Measurements from ENCODE around the gene TBL1XR1. TPM values are rescaled to one million over a fixed set of nuclear protein-coding genes. Genes with fewer than 3 reads are reported as not detected.

The TBL1XR1 gene
- total and polyA plus RNA-seq, 2 of the 8 experiments (the other 6 are each of a cell fraction or from before 2014, with no cell fraction given): 28.1 to 147 TPM

- TF ChIP-seq NANOG (IDR thresholded peaks at IDR 0.05; ENCODE audit: insufficient read depth, low read depth, low read length, poor library complexity, severe bottlenecking): no peak
- no peak for TF ChIP-seq SRF (IDR thresholded peaks at IDR 0.05; ENCODE audit: low read depth, low read length)
- no peak for TF ChIP-seq RNF2 (IDR thresholded peaks at IDR 0.05; ENCODE audit: borderline replicate concordance, low read depth, low read length, missing control alignments, poor library complexity, severe bottlenecking)
- no peak for TF ChIP-seq CBX5 (IDR thresholded peaks at IDR 0.05; ENCODE audit: low read depth, low read length)
- TF ChIP-seq TBP (IDR thresholded peaks at IDR 0.05; ENCODE audit: low read depth, low read length): no peak
- TF ChIP-seq RXRA (IDR thresholded peaks at IDR 0.05; ENCODE audit: insufficient read depth, low read depth, low read length): no peak
Observed at GRCh38 chr3:177228601-177229190, 31.4 kb upstream of the TBL1XR1 start (continued).

Measured in H1 (cell line).